GM12892 (cell line): ENCODE data around the gene ZNF354B. TPM values are rescaled to one million over a fixed set of nuclear protein-coding genes. Genes with fewer than 3 reads are reported as not detected.
"Not testable (repeated sequence)": the region's sequence is repeated elsewhere in the genome, so short reads cannot be mapped to it uniquely, and the experiment has no call there.

Source experiments
- DNase-seq: peaks from one replicate; pipeline ENCODE4 v3.0.0; 2011; ENCODE audit not compliant: insufficient read length
- FAIRE-seq: peaks from 2 replicates; lab custom pipeline; 2011; peaks lifted over from hg19 to GRCh38; lab: Jason Lieb, UNC
- POLR2A ChIP-seq: IDR thresholded peaks from 2 replicates; pipeline ENCODE4 v1.6.1; 2011; ENCODE audit warnings: low read depth, low read length, control low read depth
- POLR2AphosphoS5 ChIP-seq: IDR thresholded peaks from 2 replicates; pipeline ENCODE4 v1.6.1; 2011; ENCODE audit warnings: low read depth, low read length, control low read depth
- TAF1 ChIP-seq: IDR thresholded peaks from 2 replicates; pipeline ENCODE4 v1.6.1; 2011; ENCODE audit warnings: low read depth, mild to moderate bottlenecking, control low read depth, low read length, borderline replicate concordance
- polyA plus RNA-seq: library from polyadenylated mRNA; unstranded; fragments of >200 nt; gene quantifications from one replicate; pipeline ENCODE4 v1.2.1, GENCODE V29; 2012; ENCODE audit warnings: missing spikeins, inconsistent platforms; ENCODE audit not compliant: missing spikeins

ZNF354B gene
- polyA plus RNA-seq = 5.8 TPM

DNA sequence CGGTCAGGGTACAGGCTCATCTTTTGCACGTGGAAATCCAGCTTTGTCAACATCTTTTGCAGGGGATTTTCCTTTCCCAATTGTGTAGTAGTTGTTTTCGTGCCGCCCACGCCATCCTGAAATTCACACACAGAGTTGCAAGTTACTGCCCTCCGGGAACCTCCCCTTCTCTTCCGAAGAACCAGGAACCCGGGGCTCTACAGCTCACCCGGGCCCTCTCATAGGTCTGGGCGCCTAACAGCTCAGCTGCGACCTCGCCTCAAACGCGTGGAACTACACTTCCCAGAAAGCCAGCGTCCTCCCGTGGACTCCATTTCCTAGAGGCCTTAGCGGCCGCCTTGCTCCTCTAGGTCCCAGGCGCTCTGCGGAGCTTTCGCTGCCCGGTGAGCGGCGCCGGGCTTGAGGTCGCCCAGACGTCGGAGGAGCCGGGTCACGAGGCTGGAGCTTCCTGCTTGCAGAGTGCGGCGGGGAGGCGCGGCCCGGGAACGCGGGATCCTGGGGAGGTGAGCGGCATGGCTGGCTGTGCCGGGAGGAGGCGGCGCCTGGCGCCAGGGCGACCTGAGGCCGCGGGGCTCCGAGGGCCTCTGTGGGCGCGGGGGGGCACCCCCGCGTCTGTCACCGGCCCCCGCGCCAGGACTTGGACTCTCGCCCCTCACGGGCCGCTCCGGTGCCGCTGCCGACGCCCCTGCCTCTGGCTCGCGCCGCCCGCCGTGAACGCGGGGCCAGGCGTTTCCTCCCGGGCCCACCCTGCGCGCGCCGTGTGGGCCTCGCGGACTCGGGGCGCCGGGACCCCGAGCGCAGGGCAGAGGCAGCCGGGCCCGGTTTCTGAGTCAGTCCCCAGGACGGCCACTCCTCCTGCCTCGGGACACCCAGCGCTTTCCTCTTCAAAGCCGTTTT, at the start of gene ZNF354B:
ZNF354B (plus strand) TSS at position 329 of the 897 bp plus-strand sequence. CDS start 1,095 bp downstream, outside the sequence.
- TF ChIP-seq POLR2AphosphoS5 = no peak
- TF ChIP-seq TAF1 = 0 out of 2 replicates have a peak, but pooled peaks have one; percentile 20
- TF ChIP-seq POLR2A = peak; percentile 56; the same call in 1 of the 2 replicates
- FAIRE-seq = peak; percentile 60

DNA sequence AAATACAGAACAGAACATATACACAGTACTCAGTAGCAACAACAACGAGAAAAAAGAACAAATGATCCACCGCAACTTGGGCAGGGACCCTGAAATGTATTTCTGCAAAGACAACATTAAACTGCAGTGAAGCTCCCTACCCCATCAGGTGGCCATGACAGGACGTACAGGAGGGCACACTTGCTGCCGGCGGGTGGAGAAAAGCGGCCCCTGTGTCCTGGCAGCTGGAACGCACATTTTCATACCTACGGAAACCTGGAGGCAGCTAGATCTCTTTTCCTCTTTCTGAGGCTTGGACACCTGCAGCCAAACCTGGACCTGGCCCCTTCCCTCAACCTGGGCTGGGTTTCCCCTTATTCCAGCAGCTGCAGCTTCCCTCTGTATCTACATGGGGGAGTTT, 42.2 kb upstream of the ZNF354B start:
- DNase-seq = no peak
- TF ChIP-seq POLR2AphosphoS5 (no peak), TAF1 (no peak), POLR2A (no peak)
- no peak for FAIRE-seq

More for the DNA sequence above, at the start of gene ZNF354B:
- peak; percentile 83 for DNase-seq

DNA sequence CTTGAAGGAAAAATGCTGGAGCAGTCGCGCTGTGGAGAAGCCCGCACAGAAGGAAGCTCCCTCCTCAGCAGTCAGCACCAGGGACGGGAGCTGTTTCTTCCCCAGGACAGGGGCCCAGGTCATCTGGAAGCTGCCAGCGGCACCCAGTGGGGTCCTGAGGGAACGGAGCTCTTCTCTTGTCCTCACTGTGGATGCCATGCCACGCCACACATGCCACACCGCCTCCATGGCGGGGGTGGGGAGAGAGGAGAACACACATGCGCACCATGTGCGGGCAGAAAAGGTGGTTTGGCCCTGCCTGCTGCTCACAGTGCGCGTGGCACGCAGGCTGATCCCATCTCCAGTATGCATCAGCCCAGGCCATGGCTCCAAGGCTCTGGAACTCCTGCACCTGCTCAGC, 41.7 kb upstream of the ZNF354B start:
- TF ChIP-seq TAF1 (no peak), POLR2AphosphoS5 (no peak), POLR2A (no peak)
- no peak for DNase-seq
- no peak for FAIRE-seq

DNA sequence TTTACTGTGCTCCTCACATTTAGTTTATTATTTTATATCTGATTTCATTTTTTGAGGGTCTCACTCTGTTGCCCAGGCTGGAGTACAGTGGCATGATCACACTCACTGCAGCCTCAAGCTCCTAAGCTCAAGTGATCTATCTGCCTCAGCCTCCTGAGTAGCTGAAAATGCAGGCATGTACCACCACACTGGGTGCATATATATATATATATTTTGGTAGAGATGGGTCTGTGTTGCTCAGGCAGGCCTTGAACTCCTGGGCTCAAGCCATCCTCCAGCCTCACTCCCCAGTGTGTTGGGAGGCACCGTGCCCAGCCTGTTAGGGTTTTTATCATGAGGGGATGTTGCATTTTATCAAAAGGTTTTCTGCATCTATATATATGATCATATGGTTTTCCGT, 39.8 kb upstream of the ZNF354B start:
- TF ChIP-seq POLR2AphosphoS5 (no peak), TAF1 (no peak), POLR2A (no peak)
- no peak for FAIRE-seq

DNA sequence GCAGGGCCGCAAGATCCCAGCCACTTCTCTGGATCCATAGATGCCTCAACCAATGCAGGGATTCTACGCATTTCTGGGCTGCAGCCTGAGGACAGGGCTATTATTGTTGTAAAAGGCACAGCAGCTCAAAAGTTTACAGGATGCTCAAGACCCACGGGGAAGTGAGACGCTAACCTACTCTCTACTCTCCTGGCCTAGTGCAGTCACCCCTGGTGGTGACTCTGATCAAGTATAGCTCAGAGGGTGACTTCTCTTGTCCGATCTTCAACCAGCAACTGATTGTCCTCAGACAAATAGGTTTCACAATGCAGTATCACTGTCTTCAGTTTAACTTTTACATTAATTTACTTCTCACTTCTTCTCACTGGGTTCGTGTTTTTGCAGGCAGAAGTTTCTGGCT, 34.3 kb upstream of the ZNF354B start:
- TF ChIP-seq TAF1 (no peak), POLR2AphosphoS5 (no peak), POLR2A (no peak)
- FAIRE-seq = no peak

More for the DNA sequence above, 39.8 kb upstream of the ZNF354B start:
- no peak for DNase-seq

DNA sequence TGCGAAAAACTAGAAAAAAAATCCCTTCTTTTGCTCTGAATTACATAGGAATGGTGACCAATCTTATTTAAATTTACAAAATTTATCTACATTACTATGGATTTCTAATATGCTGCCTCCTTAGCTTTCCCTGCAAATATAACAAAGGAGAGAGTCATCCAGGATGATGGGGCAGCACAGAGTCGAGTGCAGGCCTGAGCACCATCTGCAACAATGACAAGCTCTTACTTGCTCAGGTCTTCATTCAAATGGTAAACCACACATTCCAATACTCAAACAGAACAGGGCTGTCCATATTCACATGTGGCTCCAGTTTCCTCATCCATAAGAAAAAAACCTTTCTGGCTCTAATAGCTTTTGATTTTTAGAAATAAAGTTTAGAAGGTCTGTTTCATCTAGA, 33.5 kb upstream of the ZNF354B start:
- no peak for DNase-seq
- FAIRE-seq = no peak

More for the DNA sequence above, 34.3 kb upstream of the ZNF354B start:
- DNase-seq = no peak

DNA sequence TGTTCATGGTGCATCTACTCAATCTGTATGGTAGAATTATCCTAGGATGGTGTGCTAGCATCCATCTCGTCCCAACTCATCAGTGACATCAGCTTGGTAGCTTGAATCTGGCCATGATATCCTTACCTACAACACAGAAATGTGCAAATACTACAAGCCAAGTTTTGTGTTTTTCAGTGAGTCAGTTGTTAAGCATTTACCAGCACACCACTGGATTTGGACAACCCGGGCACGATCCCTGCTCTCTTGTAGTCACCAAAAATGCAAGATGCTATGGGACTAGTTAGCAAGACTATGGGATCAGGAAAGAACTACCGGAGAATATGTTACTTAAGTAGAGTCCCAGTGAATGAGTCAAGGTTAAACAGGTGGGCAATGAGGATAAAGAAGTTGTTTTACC, 32.1 kb upstream of the ZNF354B start:
- no peak for DNase-seq
- TF ChIP-seq POLR2A = no peak
- FAIRE-seq = no peak

More for the DNA sequence above, 33.5 kb upstream of the ZNF354B start:
- TF ChIP-seq POLR2AphosphoS5 = no peak
- no peak for TF ChIP-seq TAF1
- no peak for TF ChIP-seq POLR2A

DNA sequence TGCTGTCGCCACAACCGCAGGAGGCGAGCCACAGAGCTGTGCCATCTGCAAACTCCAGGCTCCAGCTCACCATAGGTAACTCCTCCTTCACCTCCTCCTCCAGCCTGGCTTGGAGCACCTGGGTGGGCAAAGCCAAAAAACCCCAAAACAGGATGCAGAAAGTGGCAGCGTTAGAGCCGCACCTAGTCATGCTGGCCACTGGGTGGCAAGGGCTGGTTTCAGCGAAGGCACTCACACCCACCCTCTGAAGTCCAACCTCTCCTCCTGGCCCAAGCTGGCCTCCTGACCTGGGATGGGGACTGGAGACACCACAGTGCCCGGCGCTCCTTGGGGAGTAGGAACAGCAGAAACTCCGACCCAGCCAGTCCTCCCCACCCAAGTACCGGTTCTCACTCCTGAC, 28.7 kb upstream of the ZNF354B start:
- TF ChIP-seq POLR2AphosphoS5 (no peak), TAF1 (no peak), POLR2A (no peak)
- FAIRE-seq = no peak
- DNase-seq = no peak

DNA sequence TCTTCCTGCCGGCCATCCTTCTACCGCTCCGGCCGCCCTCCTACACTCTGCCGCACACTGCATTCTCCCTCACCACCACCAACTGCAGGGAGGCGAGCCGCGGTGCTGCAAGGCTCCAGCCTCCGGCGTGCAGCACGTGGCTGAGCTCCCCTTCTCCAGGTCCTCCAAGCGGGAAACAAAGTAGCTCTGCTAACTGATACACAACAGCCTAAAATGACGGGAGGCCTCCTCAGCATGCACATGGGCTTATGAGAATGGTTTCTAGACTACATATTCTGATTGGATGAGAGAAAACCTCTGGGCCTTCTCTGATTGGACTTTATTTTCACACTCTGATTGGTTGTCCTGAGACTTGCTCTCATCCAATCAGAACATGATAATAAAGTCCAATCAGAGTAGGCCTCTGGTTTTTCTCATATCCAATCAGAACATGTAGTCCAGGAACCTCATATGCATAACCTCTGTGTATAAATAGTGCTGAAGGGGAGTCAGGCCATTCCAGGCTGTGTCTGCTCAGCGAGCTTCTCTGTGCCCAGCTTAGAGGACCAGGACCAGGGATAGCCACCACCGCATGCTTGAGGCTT, 27.0 kb upstream of the ZNF354B start:
- TF ChIP-seq POLR2AphosphoS5 = no peak
- no peak for TF ChIP-seq POLR2A
- TF ChIP-seq TAF1 = no peak
- FAIRE-seq (no peak), DNase-seq (no peak)

DNA sequence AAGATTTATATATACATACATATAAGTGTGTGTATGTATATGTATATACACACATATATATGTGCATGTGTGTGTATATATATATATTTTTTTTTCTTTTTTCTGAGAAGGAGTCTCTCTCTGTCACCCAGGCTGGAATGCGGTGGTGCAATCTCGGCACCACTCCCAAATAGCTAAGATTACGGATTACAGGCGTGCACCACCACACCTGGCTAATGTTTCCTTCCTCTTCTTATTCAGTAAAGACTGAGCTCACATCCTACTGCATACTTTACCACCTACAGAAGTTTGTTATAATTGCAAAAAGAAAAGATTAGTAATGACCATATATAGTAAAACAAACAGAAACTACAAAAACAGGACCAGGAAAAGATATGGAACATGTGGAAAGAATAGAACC, 23.1 kb upstream of the ZNF354B start:
- no peak for TF ChIP-seq POLR2A
- no peak for TF ChIP-seq TAF1
- no peak for TF ChIP-seq POLR2AphosphoS5
- no peak for FAIRE-seq

DNA sequence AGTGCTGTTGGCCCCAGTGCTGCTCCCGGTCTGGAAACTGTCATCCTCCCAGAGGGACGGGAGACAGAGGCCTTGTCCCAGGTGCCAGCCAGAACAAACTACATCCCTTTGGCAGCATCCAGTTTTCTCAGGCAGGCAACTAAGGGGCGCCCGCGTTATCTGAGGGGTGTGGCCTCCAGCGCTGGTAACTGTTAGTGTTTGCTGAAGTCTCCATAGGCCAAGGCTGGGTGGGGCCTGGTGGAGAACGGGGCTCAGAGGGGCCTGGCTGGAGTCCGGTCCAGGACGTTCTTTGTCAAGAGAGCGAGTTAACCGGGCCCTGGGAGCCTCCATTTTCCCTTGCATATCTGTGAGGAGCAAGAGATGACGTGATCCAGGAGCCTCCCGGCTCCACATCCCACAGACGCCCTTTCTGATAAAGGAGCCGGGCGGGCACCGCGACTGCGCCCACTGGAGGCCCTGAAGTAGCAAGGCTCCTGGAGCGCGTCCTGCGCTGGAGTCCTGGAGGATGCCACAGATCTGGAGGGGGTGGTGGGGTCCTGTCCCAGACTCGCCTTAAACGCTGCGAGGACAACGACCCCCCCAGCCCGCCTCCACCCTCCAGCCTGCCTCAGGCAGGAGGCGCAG, 20.9 kb upstream of the ZNF354B start:
- DNase-seq = not testable (repeated sequence)

More for the DNA sequence above, 23.1 kb upstream of the ZNF354B start:
- no peak for DNase-seq

More for the DNA sequence above, 20.9 kb upstream of the ZNF354B start:
- FAIRE-seq = not testable (repeated sequence)
